Uterus (tissue), 4 donors: Measurements from ENCODE around the gene C11orf54. TPM values are rescaled to one million over a fixed set of nuclear protein-coding genes. Genes with fewer than 3 reads are reported as not detected.

Experiments
- DNase-seq, 2 donors: peaks; one replicate each; pipeline ENCODE4 v3.0.0-alpha.2; 2019 to 2020
- H3K27ac ChIP-seq, 2 donors: fragments of 200-600 bp; sonication (generic); 1 replicate in 1 of 2; 2 replicates in 1 of 2; pipeline ENCODE4 v1.5.1; 2016 to 2018
- H3K27me3 ChIP-seq, 2 donors: fragments of 200-600 bp; sonication (generic); one replicate each; pipeline ENCODE4 v1.5.1; 2018 to 2019; ENCODE audit warnings: control low read depth in 1 of 2
- H3K36me3 ChIP-seq, 2 donors: fragments of 200-600 bp; sonication (generic); one replicate each; pipeline ENCODE4 v1.5.1; 2019; ENCODE audit warnings: control low read depth in 1 of 2
- H3K4me1 ChIP-seq, 2 donors: fragments of 200-600 bp; sonication (generic); one replicate each; pipeline ENCODE4 v1.5.1; 2018 to 2019; ENCODE audit warnings: control low read depth in 1 of 2
- H3K4me3 ChIP-seq, 2 donors: fragments of 200-600 bp; sonication (generic); 1 replicate in 1 of 2; 2 replicates in 1 of 2; pipeline ENCODE4 v1.5.1; 2018 to 2019; ENCODE audit warnings: mild to moderate bottlenecking in 1 of 2
- H3K9me3 ChIP-seq, 2 donors: fragments of 200-600 bp; sonication (generic); one replicate each; pipeline ENCODE4 v1.5.1; 2019; ENCODE audit warnings: control low read depth in 1 of 2
- CTCF ChIP-seq, 4 experiments: fragments of 200-600 bp in 2 of 4; fragments of 450-650 bp in 2 of 4; sonication (generic) in 2 of 4; IDR thresholded peaks; one replicate each; pipeline ENCODE4 v1.5.1; 2016 to 2019; ENCODE audit warnings: antibody characterized with exemption in 4 of 4, mild to moderate bottlenecking in 2 of 4, moderate library complexity in 1 of 4
- POLR2A ChIP-seq, 2 donors: fragments of 450-650 bp; IDR thresholded peaks; one replicate each; pipeline ENCODE4 v1.6.1; 2016; ENCODE audit warnings: antibody characterized with exemption in 2 of 2, mild to moderate bottlenecking in 1 of 2, moderate library complexity in 1 of 2
- intact Hi-C: fragments of 100-400 bp; cut with DNase I; formaldehyde crosslinking; loops from one replicate; pipeline ENCODE4 v1.15.1; 2023; ENCODE audit warnings: low total_unique reads
- total RNA-seq, 4 donors: library from RNA; depleted of rRNA in 3 of 4; stranded (reverse); fragments of >200 nt in 3 of 4; gene quantifications; one replicate each; pipeline versions ENCODE4 v1.1.0 to v1.2.4, GENCODE V29; 2014 to 2023
- donor health status: DM: yes; HTN: yes; CAD: no.

The C11orf54 gene
- total RNA-seq, 4 donors from 2014 or later = 13.3 to 57.2 (median 32.1) TPM

GRCh38 chr11:93734427-93735222 lies 6.8 kb upstream of the C11orf54 start:
- Histone ChIP-seq H3K9me3 (no peaks in the 10 kb centered on the region), H3K36me3 (no peaks in the 10 kb centered on the region), H3K4me1 (peaks cover 5 to 12% of the 10 kb centered on the region in 2 donors), H3K27ac (no peak overlapping the region), H3K27me3 (no peaks in the 10 kb centered on the region), H3K4me3 (no peak overlapping the region)
- DNase-seq = no peak
- intact Hi-C loops = no loop called here
- TF ChIP-seq CTCF (IDR thresholded peaks at IDR 0.05) (no peak), POLR2A (IDR thresholded peaks at IDR 0.05) (no peak)

- Histone ChIP-seq H3K27me3 (no peaks in the 10 kb centered on the region), H3K27ac (no peak overlapping the region), H3K9me3 (no peaks in the 10 kb centered on the region), H3K4me1 (peaks cover 5 to 12% of the 10 kb centered on the region in 2 donors), H3K36me3 (no peaks in the 10 kb centered on the region), H3K4me3 (no peak overlapping the region)
- intact Hi-C loops = no loop called here
- no peak for DNase-seq
- TF ChIP-seq CTCF (IDR thresholded peaks at IDR 0.05) = no peak
- TF ChIP-seq POLR2A (IDR thresholded peaks at IDR 0.05) = no peak
Measured at GRCh38 chr11:93735627-93736026, 5.8 kb upstream of the C11orf54 start.

- H3K9me3 ChIP-seq = no peaks in the 10 kb centered on the region
- peaks cover 5 to 12% of the 10 kb centered on the region in 2 donors for H3K4me1 ChIP-seq
- intact Hi-C loops = no loop called here
- TF ChIP-seq POLR2A (IDR thresholded peaks at IDR 0.05) (no peak), CTCF (IDR thresholded peaks at IDR 0.05) (no peak)
- no peaks in the 10 kb centered on the region for H3K27me3 ChIP-seq
- DNase-seq = no peak
- H3K27ac ChIP-seq = no peak overlapping the region
- no peak overlapping the region for H3K4me3 ChIP-seq
- H3K36me3 ChIP-seq = no peaks in the 10 kb centered on the region
Measured at GRCh38 chr11:93736129-93736528, 5.3 kb upstream of the C11orf54 start.

- intact Hi-C loops = no loop called here
- no peak overlapping the region for H3K4me3 ChIP-seq
- no peak for TF ChIP-seq POLR2A (IDR thresholded peaks at IDR 0.05)
- no peak for TF ChIP-seq CTCF (IDR thresholded peaks at IDR 0.05)
- H3K4me1 ChIP-seq = peaks cover 5 to 12% of the 10 kb centered on the region in 2 donors
- DNase-seq = no peak
- no peaks in the 10 kb centered on the region for H3K27me3 ChIP-seq
- no peaks in the 10 kb centered on the region for H3K36me3 ChIP-seq
- peak overlapping the region in 1 of 2 donors; percentile 14 for H3K27ac ChIP-seq
- no peaks in the 10 kb centered on the region for H3K9me3 ChIP-seq
Measured at GRCh38 chr11:93737904-93738612, 3.4 kb upstream of the C11orf54 start.

GRCh38 chr11:93738647-93739081 lies 2.8 kb upstream of the C11orf54 start:
- Histone ChIP-seq H3K4me1 (peaks cover 5 to 12% of the 10 kb centered on the region in 2 donors), H3K4me3 (peak overlapping the region in 1 of 2 donors; percentile 77), H3K9me3 (no peaks in the 10 kb centered on the region), H3K27ac (peak overlapping the region in 1 of 2 donors; percentile 14), H3K36me3 (no peaks in the 10 kb centered on the region), H3K27me3 (no peaks in the 10 kb centered on the region)
- intact Hi-C loops = no loop called here
- no peak for TF ChIP-seq POLR2A (IDR thresholded peaks at IDR 0.05)
- TF ChIP-seq CTCF (IDR thresholded peaks at IDR 0.05) = no peak
- DNase-seq = no peak
